NCI-H82 treated with DMSO at 0.1 percent for 48 hours (cell line): ENCODE measurements around the gene MMP24.
"Not testable (repeated sequence)": the region's sequence is repeated elsewhere in the genome, so short reads cannot be mapped to it uniquely, and the experiment has no call there.

Experiments
- DNase-seq: peaks from one replicate; lab custom pipeline; 2025; ENCODE audit not compliant: unreplicated experiment; lab: John Stamatoyannopoulos, UW

Gene MMP24

DNA sequence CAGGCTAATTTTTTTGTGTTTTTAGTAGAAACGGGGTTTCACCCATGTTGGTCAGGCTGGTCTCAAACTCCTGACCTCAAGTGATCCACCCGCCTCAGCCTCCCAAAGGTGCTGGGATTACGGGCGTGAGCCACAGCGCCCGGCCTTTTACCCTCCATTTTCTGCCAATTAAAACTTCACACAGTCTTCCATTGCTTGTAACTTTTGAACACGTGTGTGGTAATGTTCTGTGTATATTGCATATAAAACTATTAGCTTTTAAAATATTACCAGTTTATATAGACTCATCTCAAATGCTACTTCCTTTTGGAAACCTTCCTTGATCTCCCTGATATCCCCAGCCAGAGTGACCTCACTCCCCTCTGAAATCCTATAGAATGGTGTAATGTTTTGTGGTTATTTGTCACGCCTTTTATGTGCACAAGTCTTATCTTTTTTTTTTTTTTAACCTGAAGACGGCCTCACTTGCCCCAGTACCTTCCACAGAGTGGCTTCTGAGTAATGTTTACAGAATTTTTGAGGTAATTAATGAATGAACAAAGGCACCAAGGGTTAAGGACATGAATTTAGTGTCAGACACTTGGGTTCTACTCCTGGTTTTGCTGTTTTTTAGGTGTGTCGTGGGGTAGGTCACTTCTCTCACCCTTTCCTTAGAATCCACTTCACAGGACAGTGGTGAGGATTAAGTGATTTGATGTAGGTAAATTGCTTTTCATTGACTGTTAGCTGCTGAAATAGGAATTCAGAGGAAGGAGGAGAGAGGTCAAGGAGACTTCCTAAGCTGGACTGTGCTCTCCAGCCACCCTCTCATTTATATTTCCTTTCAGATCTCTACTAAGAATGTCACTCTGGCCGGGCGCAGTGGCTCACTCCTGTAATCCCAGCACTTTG is 11.2 kb upstream of the MMP24 start:
- DNase-seq = no peak

DNA sequence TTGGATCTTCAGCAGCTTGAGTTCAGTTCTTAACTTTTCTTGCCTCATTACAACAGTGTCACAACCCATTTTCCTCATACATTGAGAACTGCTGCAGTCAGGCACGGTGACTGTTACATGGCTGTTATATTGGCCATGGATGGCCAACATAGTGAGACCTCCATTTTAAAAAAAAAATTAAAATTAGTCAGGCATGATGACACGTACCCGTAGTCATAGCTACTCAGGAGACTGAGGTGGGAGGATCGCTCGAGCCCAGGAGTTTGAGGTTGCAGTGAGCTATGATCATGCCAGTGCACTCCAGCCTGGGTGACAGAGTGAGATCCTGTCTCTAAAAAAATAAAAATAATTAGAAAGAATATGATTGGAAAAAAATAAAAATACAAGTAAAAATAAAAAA is 9.9 kb upstream of the MMP24 start:
- DNase-seq = no peak

DNA sequence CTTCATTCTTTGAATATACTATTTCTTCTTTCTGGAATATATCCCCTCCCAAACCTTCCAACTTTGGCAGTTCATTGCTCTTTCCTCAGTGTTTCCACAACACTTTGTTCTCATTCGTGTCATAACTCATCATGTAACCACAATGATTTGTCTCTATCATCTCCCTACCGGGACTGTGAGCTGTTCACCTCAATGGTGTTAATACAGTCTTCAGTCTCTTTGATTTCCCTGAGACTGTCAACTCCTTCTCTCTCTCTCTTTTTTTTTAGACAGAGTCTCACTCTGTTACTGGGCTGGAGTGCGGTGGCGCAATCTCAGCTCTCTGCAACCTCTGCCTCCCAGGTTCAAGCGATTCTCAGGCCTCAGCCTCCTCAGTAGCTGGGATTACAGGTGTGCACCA is 2.5 kb upstream of the MMP24 start:
- no peak for DNase-seq

DNA sequence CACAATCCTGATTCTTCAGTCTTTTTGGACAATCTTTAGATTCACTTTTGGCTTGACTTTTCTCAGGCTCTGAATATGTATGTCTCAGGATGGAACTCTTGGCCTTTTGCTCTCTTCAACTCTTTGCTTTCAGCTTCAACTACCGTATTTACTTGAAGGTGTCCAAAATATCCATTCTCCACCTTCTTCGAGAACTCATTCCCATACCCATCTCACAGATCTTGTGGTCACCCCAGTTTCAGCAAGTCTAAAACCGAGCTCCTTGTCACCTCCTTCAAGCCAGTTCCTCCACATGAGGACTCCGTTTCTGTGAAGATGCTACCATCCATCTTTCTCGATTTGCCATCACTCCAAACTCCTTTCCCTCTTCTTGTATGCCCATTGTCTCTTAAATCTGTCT is 2.0 kb upstream of the MMP24 start:
- no peak for DNase-seq

DNA sequence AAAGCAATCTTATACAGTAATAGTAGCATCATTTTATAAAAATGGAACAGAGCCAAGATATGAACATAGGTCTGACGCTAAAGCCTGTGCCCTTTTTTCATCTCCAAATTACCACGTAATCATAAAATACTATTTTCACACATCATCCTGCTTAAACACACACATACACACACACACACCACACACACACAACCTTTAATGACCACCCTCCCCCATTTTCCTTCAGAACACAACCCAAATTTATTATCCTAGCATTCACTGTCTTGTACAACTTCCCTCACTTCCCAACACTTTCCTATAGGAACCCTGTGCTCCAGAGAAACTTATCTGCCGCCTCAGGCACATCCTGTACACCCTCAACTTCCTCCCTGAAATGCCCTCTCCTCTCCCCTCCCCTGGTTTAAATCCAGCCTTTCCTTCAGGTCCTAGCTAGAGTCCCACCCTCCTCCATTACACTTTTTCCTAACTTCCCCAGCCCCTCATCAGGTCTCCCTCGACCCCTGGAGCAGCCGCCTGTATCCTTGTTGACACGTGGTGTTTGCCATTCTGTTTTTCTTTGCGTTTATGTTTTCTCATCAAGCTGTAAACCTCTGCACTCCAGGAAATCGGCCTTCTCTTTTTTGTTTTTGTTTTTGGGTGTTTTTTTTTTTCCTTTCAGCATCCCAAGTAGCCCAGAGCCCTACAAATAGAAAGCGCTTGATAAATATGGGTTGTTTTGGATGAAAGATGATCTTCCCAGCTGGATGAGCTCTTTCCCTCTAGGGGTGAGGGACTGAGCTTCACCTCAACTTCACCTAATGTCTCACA is 968 bp upstream of the MMP24 start:
- DNase-seq = no peak

DNA sequence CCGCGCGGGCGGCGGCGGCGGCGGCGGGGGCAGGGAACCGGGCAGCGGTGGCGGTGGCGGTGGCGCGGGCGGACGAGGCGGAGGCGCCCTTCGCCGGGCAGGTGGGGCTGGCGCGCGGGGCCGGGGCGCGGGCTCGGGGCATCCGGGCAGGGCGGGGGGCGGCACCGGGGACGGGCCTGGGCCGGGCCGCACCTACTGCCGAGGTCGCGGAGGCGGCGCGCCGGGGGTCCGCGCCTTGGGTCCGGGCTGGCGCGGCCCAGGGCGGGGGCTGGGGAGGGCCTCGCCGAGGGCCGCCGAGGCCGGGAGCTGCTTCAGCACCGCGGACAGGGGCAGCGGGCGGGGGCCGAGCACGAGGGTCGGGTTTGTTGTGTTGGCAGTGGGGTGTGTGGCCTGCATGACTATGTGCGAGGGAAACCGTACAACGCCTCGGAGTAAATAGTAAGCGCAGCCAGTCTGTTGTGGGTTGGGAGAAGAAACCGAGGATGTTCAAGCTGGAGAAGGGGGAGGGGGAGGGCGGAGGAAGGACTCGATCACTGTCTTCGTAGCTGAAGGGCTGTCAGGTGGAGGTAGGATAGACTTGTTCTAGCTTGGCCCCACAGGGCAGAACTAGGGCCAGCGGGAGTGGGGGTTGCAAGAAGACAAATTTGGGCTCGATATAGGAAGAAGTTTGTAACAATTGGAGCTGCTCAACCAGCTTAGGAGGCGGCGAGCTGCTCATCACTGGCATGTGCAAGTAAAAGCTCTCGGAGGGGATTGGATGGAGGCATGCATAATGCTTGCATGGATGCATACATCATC is 593 bp downstream of the MMP24 start:
- peak; percentile 26 for DNase-seq

DNA sequence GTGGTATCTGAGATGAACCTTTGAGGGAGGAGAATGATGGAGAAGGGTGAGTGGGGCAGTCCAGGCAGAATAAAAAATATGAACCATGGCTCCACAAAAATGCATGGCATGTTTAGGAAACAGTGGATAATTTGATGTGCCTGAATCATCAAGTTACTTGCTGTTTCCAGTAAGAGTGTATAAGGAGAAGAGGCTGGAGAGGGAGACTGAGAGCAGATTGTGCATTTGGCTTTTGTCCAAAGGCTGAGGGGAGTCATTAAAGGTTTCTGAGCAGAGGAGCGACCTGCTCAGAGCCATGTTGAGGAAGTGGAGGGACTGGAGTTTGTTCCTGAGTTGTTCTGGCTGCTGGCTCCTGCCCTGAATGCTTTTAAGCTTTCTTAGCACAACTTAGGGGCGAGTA is 6.1 kb downstream of the MMP24 start:
- peak; percentile 75 for DNase-seq

DNA sequence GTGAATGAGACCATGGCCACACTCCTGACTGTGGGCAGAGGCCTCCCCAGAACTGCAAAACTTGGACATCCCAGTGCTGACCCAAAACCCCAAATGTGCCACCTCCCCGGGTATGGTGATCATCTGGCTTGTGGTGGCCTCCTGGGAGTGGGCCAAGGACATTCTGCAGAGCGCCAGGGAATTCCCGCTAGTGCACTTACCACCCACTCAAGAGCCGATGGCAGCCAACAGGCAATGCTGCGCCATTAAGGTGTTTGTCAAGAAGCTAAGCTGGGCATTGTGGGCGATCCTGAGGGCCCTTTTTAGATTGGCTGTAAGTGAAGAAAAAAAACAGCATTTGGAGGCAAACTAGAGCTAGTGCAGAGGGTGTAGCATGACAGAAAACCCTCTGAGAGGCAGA is 9.4 kb downstream of the MMP24 start:
- no peak for DNase-seq

DNA sequence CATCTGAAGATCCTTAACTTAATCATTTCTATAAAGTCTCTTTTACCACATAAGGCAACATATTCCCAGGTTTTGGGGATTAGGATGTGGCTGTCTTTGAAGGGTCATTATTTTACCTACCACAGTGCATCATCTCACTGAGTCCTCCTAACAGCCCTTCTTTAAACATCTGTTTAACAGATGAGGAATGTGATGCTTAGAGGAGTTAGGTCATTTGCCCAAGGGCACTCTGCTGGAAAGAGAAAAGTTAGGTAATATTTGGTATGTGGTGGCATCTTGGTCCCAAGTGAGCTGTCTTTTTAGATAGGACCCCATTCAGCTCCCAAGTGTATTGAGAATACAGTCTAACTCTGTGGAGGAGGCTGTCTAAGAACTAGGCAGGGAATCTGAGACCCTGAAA is 11.0 kb downstream of the MMP24 start:
- no peak for DNase-seq

DNA sequence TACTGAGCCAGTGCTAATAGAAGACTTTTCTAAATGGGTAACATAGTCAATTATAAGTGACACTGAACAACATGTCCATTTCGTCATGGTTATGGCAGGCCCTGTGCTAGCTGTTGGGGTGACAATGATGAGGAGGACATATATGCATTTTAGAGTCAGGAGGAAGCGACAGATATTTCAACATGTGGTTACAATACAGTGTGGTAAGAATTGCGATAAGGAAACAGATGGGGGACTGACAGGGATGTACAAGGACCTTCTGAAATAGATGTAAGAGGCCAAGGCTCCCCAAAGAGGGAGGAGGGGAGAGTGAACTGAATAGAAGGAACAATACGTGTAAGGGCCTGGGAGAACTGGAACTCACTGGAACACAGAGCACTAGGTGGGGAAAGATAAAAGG is 11.7 kb downstream of the MMP24 start:
- no peak for DNase-seq

DNA sequence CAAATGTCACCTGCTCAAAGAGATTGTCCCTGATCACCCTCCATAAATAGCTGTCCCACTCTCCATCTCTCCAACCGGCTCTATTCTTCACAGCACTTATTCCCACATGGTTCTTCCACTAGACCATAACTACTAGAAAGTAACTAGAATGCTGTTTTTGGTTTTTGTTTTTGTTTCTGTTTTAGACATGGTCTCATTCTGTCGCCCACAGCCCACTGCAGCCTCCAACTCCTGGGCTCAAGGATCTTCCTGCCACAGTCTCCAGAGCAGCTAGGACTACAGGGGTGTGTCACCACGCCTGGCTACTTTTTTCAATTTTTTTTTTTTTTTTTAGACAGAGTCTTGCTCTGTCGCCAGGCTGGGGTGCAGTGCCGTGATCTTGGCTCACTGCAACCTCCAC is 12.2 kb downstream of the MMP24 start:
- no peak for DNase-seq

DNA sequence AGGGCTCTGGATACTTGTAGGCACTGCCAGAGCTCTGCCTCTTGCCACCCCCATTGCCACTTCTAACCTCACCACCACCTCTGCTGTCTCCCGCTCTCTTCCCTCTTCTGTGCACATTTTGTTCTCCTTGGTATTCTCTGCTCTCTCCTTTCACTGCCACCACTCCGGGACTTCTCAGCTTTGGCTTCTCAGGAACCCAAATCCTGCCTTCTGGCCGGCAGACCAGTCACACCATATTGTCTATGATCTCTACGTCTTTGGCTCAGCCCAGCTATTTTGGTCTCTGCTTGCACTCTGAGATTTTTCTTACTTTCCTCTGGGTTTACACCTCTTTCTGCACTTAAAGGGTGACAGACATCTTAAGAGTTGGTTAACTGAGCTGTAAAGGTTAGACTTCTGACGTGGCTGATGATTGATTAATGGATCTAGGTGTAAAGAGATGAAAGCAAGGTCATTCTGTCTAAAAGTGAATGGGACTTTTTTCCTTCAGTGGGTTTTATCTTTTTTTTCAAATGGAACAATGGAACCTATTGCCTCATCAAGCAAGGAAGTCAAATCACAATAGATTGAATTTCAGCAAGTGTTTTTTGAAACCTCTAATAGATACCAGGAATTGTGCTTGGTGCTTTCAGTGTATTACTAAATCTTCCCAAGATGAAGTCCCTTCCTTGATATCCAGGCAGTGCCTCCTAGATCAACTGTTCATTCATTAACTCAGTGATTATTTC is 13.8 kb downstream of the MMP24 start:
- DNase-seq = no peak

DNA sequence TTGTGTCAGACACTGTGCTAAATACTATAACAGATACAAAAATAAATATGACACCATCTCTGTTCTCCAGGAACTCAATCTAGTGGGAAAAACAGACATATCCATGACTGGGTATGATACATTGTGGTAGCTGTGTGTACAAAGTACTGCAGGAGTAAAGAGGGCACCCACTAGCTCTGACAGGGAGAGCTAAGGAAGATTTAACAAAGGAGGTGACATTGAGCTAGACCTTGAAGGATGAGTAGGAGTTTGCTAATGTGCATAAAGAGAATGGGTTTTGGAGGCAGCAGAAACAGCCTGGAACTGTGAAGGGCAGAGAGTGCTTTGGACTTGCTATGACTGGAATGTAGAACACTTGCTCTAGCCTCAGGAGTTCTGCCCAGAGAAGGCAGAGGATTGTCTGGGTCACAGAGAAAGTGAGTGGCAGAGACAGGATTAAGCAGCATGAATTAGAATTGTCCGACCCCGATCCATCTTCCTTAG is 14.4 kb downstream of the MMP24 start:
- DNase-seq = no peak

DNA sequence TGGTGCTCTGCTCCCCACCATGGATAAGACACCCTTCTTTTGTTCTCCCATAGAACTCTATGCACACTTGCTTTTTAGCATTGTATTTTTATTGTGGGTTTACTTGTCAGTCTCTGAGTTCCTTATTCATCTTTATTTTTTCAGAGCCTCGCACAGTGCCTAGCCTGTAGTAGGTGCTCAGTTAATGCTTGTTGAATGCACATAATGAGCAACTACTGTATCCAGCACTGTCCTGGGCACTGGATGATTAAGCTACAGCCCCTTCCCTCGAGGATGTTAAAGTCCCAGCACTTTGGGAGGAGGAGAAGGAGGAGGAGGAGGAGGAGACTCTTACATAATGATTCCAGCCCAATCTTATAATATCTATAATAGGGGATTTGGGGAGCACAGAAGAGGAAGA is 16.8 kb downstream of the MMP24 start:
- no peak for DNase-seq

DNA sequence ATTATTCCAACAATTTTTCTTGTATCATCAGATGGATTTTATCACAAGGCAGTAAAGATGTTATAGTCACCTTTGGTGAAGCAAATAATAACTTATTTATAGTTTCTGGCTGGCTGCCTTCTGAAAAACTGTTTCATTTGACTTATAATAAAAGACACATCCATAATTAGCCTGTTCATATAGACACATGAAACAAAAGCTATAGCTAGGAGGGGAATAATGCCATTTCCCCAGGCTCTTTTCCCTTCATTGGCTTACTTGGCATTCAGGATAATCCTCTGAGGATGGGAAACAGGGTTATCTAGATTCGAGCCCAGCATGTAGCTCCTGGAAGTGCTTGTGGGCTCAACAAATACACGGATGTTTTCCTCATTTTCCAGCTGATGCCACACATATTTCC is 17.5 kb downstream of the MMP24 start:
- peak; percentile 14 for DNase-seq

DNA sequence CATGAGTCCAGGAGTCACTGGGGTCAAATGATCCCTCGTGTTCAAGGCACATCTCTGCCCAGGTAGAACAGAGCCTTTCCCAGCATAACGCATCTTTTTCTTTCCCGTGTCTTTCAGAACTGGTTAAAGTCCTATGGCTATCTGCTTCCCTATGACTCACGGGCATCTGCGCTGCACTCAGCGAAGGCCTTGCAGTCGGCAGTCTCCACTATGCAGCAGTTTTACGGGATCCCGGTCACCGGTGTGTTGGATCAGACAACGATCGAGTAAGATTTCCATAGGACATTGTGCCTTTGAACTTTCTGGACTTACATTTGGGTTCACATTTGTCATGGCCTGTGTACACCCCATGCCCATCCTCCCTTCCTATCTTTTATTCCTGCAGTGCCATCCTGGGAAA is 20.2 kb downstream of the MMP24 start:
- no peak for DNase-seq

DNA sequence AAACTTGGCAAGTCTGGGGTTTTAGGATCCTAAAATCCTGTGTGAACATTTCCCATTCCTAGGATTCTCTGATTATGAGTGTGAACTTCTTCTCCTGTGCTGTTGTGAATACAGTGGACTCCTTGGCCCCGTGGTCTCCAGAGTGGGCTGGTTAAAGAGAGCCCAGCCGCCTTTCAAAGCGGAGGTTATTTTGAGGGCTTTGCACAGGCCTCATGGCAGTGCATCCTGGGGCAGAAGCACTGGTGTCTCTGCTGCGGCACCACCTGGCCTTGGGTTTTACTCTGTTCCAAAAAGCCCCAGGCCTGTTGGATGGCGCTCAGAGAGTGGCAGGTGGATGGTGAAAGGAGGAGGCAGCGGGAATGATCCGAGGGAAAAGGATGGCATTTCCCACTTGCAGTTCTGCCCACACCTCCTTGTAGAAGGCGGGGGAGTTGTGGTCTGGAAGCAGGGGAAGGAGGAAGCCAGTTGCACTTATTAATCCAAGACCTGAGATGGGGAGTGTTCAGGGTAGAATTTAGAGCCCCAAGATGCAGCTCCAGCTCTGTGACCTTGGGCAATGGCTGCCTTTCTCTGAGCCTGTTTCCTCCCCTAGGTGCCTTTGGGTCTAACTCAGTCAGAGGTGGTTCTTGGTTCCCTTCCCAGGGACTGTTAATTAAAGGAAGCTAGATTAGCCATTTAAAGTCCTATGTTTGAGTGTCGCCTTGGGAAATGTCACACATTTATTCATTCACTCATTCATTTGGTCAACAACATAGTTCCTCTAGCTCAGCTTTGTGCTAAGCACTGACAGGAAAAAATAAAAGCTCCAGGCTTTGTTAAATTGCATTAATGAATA is 22.4 kb downstream of the MMP24 start:
- DNase-seq = no peak

DNA sequence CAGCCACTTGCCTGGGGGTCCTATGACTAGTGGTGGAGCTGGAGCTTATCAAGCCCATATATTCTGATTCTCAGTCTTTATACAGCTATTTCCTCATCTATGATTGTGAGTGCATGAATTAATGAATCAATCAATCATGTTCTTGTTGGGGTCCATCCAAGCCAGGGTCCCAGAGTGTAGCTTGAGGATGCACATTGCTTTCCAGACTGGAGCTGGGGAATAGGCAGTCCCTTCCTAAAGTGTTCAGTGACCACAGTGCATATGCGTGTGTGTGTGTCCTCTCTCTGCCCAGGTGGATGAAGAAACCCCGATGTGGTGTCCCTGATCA is 25.1 kb downstream of the MMP24 start:
- DNase-seq = no peak

DNA sequence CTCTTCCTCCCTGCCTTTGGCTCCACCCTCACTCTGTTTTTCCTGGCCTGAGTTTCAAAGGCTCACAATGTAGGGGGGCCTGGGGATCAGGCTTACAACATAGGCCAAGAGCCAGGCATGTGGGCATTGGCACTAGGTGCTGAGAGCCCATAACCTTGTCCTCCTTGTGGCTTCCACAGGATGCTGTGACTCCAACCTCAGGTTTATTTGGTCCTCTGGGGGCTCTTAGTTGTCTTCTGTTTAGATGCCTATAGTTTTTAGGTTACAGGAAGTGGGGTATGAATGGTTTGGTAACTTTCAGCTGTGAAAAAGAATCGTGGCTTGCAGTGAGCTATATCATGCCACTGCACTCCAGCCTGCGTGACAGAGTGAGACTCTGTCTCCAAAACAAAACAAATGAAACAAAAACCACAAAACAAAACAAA is 25.6 kb downstream of the MMP24 start:
- no peak for DNase-seq

DNA sequence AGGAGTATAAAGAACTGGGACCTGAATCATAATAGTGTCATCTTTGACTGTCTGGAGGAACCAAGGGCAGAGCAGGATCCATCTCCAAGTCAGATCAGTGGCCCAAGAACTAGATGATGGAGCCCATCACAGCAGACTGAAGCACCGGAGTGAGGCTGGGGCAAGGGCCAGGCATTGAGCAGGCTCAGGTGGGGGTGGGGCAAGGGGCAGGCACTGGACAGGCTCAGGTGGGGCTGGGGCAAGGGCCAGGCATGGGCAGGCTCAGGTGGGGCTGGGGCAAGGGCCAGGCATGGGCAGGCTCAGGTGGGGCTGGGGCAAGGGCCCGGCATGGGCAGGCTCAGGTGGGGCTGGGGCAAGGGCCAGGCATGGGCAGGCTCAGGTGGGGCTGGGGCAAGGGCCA is 26.1 kb downstream of the MMP24 start:
- DNase-seq = not testable (repeated sequence)
